ENCODE data around the gene TFF2. TPM values are rescaled to one million over a fixed set of nuclear protein-coding genes. Genes with fewer than 3 reads are reported as not detected.

Gene TFF2
- total RNA-seq, 4 donors from 2014 or later = not detected

GRCh38 chr21:42379426-42380215 is 28.8 kb upstream of the TFF2 start:
- Histone ChIP-seq H3K36me3 (no peaks in the 10 kb centered on the region), H3K4me3 (no peak overlapping the region), H3K9me3 (peaks cover 0 to 26% (median 3%) of the 10 kb centered on the region in 4 donors), H3K27ac (no peak overlapping the region), H3K4me1 (no peaks in the 10 kb centered on the region), H3K27me3 (peaks cover 0 to 11% of the 10 kb centered on the region in 2 donors)
- no peak for TF ChIP-seq POLR2A (IDR thresholded peaks at IDR 0.05)
- no peak for TF ChIP-seq CTCF (IDR thresholded peaks at IDR 0.05)
- no peak for TF ChIP-seq EP300 (IDR thresholded peaks at IDR 0.05)
- 68 to 75% methylated on average over 17 of the region's 17 CpGs for WGBS, 2 donors
- DNase-seq (ENCODE audit: low spot score in 2 of 2) = no peak

- TF ChIP-seq EP300 (IDR thresholded peaks at IDR 0.05) = no peak
- WGBS, 2 donors = 75 to 77% methylated on average over 8 of the region's 8 CpGs
- H3K27me3 ChIP-seq = peaks cover 0 to 11% of the 10 kb centered on the region in 2 donors
- H3K4me1 ChIP-seq = no peaks in the 10 kb centered on the region
- no peak overlapping the region for H3K4me3 ChIP-seq
- no peak overlapping the region for H3K27ac ChIP-seq
- H3K36me3 ChIP-seq = no peaks in the 10 kb centered on the region
- no peak for DNase-seq (ENCODE audit: low spot score in 2 of 2)
- peaks cover 0 to 26% (median 3%) of the 10 kb centered on the region in 4 donors for H3K9me3 ChIP-seq
Measured at GRCh38 chr21:42378418-42378817, 27.6 kb upstream of the TFF2 start.

GRCh38 chr21:42377951-42378340 is 27.2 kb upstream of the TFF2 start:
- no peak for DNase-seq (ENCODE audit: low spot score in 2 of 2)
- Histone ChIP-seq H3K4me1 (no peaks in the 10 kb centered on the region), H3K27ac (no peak overlapping the region), H3K27me3 (peaks cover 0 to 11% of the 10 kb centered on the region in 2 donors), H3K4me3 (no peak overlapping the region), H3K36me3 (no peaks in the 10 kb centered on the region), H3K9me3 (peaks cover 0 to 21% (median 3%) of the 10 kb centered on the region in 4 donors)
- TF ChIP-seq CTCF (IDR thresholded peaks at IDR 0.05) (no peak), EP300 (IDR thresholded peaks at IDR 0.05) (no peak), POLR2A (IDR thresholded peaks at IDR 0.05) (no peak)
- 82 to 88% methylated on average over 5 of the region's 5 CpGs for WGBS, 2 donors

GRCh38 chr21:42377211-42377950 is 26.6 kb upstream of the TFF2 start:
- TF ChIP-seq EP300 (IDR thresholded peaks at IDR 0.05) (no peak), POLR2A (IDR thresholded peaks at IDR 0.05) (no peak), CTCF (IDR thresholded peaks at IDR 0.05) (no peak)
- no peaks in the 10 kb centered on the region for H3K4me1 ChIP-seq
- peaks cover 0 to 15% (median 2%) of the 10 kb centered on the region in 4 donors for H3K9me3 ChIP-seq
- 72 to 77% methylated on average over 24 of the region's 24 CpGs for WGBS, 2 donors
- DNase-seq (ENCODE audit: low spot score in 2 of 2) = no peak
- no peak overlapping the region for H3K4me3 ChIP-seq
- no peak overlapping the region for H3K27ac ChIP-seq
- H3K27me3 ChIP-seq = peaks cover 0 to 11% of the 10 kb centered on the region in 2 donors
- H3K36me3 ChIP-seq = no peaks in the 10 kb centered on the region

- WGBS, 2 donors = 81 to 84% methylated on average over 31 to 32 of the region's 32 CpGs
- no peak overlapping the region for H3K4me3 ChIP-seq
- no peak overlapping the region for H3K27ac ChIP-seq
- H3K27me3 ChIP-seq = peaks cover 0 to 11% of the 10 kb centered on the region in 2 donors
- TF ChIP-seq POLR2A (IDR thresholded peaks at IDR 0.05) (no peak), CTCF (IDR thresholded peaks at IDR 0.05) (no peak), EP300 (IDR thresholded peaks at IDR 0.05) (no peak)
- peaks cover 0 to 6% (median 0%) of the 10 kb centered on the region in 4 donors for H3K9me3 ChIP-seq
- H3K4me1 ChIP-seq = no peaks in the 10 kb centered on the region
- no peaks in the 10 kb centered on the region for H3K36me3 ChIP-seq
- DNase-seq (ENCODE audit: low spot score in 2 of 2) = no peak
Measured at GRCh38 chr21:42376338-42376982, 25.7 kb upstream of the TFF2 start.
